ENCODE data around the gene CALML4. TPM values are rescaled to one million over a fixed set of nuclear protein-coding genes. Genes with fewer than 3 reads are reported as not detected.
A peak's percentile ranks its signal among the peaks of the same experiment; 100 is the strongest.

Gene CALML4
- total and polyA plus RNA-seq, 2 donors (not counting 3 experiments of a cell fraction or from before 2014, with no cell fraction given) = 2.6 to 10.1 TPM

- FAIRE-seq (no peak), DNase-seq (ENCODE audit: low read depth, low spot score) (no peak)
- Histone ChIP-seq H3K9ac (replicated peaks; ENCODE audit: extremely low read depth, insufficient read depth, low read length) (peak overlapping the region; percentile 87), H3K27me3 (ENCODE audit: control insufficient read depth in 2 of 2, insufficient read depth in 2 of 2, low read length in 2 of 2) (no peaks in the 10 kb centered on the region), H3K79me2 (ENCODE audit: control insufficient read depth, insufficient read depth, low read length) (peaks cover 45% of the 10 kb centered on the region), H3K9me1 (replicated peaks; ENCODE audit: control insufficient read depth, extremely low read depth, insufficient read depth, low read length) (no peaks in the 10 kb centered on the region), H3K27ac (ENCODE audit: insufficient read depth, low read depth, low read length) (peak overlapping the region; percentile 71), H2AFZ (ENCODE audit: low read depth, low read length) (peak overlapping the region; percentile 88), H3K4me2 (ENCODE audit: insufficient read depth, low read length) (peak overlapping the region; percentile 85), H3K4me1 (ENCODE audit: control insufficient read depth, extremely low read depth, insufficient read depth, low read length) (peaks cover 15% of the 10 kb centered on the region), H3K9me3 (replicated peaks; ENCODE audit: control insufficient read depth, insufficient read depth, low read length) (no peaks in the 10 kb centered on the region), H4K20me1 (replicated peaks; ENCODE audit: control insufficient read depth, extremely low read depth, insufficient read depth, low read length) (no peaks in the 10 kb centered on the region), H3K36me3 (ENCODE audit: control insufficient read depth in 2 of 2, extremely low read depth in 1 of 2, insufficient read depth in 2 of 2, low read length in 2 of 2) (no peaks in the 10 kb centered on the region), H3K4me3 (replicated peaks in 1 of 3; ENCODE audit: insufficient read depth in 1 of 3, low read depth in 1 of 3, low read length in 3 of 3) (peak overlapping the region; percentile 65 to 85 (median 77))
- TF ChIP-seq MAX (IDR thresholded peaks at IDR 0.05; ENCODE audit: insufficient read depth, insufficient read length) = no peak
- TF ChIP-seq JUN (IDR thresholded peaks at IDR 0.05; ENCODE audit: borderline replicate concordance, insufficient read depth, insufficient read length, low read depth) = no peak
- no peak for TF ChIP-seq MYC (IDR thresholded peaks at IDR 0.05; ENCODE audit: low read depth, low read length)
- TF ChIP-seq EZH2 (IDR thresholded peaks at IDR 0.05; ENCODE audit: borderline replicate concordance, low read depth, low read length, severe bottlenecking) = no peak
- no peak for TF ChIP-seq CTCF (IDR thresholded peaks at IDR 0.05; ENCODE audit: extremely low read depth in 1 of 2, insufficient read depth in 1 of 2, low read depth in 1 of 2, low read length in 2 of 2)
- no peak for TF ChIP-seq POLR2A (IDR thresholded peaks at IDR 0.05; ENCODE audit: low read depth, low read length)
- TF ChIP-seq POLR2AphosphoS5 (IDR thresholded peaks at IDR 0.05; ENCODE audit: insufficient read depth, low read depth, low read length) = no peak
- no peak for TF ChIP-seq FOS (IDR thresholded peaks at IDR 0.05; ENCODE audit: borderline replicate concordance, insufficient read depth, low read length)
- TF ChIP-seq GATA2 (IDR thresholded peaks at IDR 0.05; ENCODE audit: insufficient read depth, insufficient read length, low read depth, low read length) = no peak
- CTCF ChIA-PET = interaction anchor here (0.9 to 1.7 kb wide), 4 partner anchors 9 to 24 kb away, joined by 3 to 6 read pairs (median 4); no protein-coding TSS in a partner anchor
- intact Hi-C loops (cut with micrococcal nuclease) (loop anchor here (2.0 to 5.0 kb wide), 2 partner anchors 24 to 367 kb away; partner anchors contain the start of gene CALML4), dilution Hi-C loops (cut with MboI; ENCODE audit: extremely low pct_ligation_motif_present, low sequenced_read_pairs) (no loop called here)
- TSS peak; percentile 24 for BruUV-seq (replicated peaks)
- POLR2A ChIA-PET = interaction anchor here (0.6 kb wide), 1 partner anchor 69 kb away, joined by 3 read pairs; no protein-coding TSS in a partner anchor
Measured at GRCh38 chr15:68228971-68229385, 23.8 kb upstream of the CALML4 start.

Measured in endothelial cell of umbilical vein (primary cell).